ENCODE data around the gene OTOF. TPM values are rescaled to one million over a fixed set of nuclear protein-coding genes. Genes with fewer than 3 reads are reported as not detected.

OTOF gene
- total and polyA plus RNA-seq, 9 of the 15 experiments (the other 6 are each of a cell fraction or from before 2014, with no cell fraction given) = 0.03 to 0.11 (median 0.06) TPM; not detected in 5

- 0 out of 2 replicates have a peak, but pooled peaks have one; percentile 17 for TF ChIP-seq PKNOX1 (IDR thresholded peaks at IDR 0.05)
- TF ChIP-seq ZNF274 (IDR thresholded peaks at IDR 0.05; ENCODE audit: borderline replicate concordance, low read depth, low read length) = no peak
- TF ChIP-seq, protein P1, sequence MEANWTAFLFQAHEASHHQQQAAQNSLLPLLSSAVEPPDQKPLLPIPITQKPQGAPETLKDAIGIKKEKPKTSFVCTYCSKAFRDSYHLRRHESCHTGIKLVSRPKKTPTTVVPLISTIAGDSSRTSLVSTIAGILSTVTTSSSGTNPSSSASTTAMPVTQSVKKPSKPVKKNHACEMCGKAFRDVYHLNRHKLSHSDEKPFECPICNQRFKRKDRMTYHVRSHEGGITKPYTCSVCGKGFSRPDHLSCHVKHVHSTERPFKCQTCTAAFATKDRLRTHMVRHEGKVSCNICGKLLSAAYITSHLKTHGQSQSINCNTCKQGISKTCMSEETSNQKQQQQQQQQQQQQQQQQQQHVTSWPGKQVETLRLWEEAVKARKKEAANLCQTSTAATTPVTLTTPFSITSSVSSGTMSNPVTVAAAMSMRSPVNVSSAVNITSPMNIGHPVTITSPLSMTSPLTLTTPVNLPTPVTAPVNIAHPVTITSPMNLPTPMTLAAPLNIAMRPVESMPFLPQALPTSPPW (CRISPR knock-in tag; IDR thresholded peaks at IDR 0.05) = no peak
- TF ChIP-seq SMARCA5 (IDR thresholded peaks at IDR 0.05) = no peak
- TF ChIP-seq RCOR1 (IDR thresholded peaks at IDR 0.05; ENCODE audit: borderline replicate concordance in 1 of 2, low read depth in 2 of 2, low read length in 2 of 2) = peak in 1 of 2 experiments; percentile 61; a peak in 1 of 4 replicates
- peak; percentile 82 for TF ChIP-seq DACH1 (IDR thresholded peaks at IDR 0.05; ENCODE audit: partially characterized antibody)
- TF ChIP-seq C11orf30 (IDR thresholded peaks at IDR 0.05; ENCODE audit: low read depth) = peak; percentile 91
- peak; percentile 60 for TF ChIP-seq NFE2L1 (tag; IDR thresholded peaks at IDR 0.05; ENCODE audit: borderline replicate concordance, low read depth)
- TF ChIP-seq RBM17 (IDR thresholded peaks at IDR 0.05; ENCODE audit: borderline replicate concordance, low read depth, low read length) = no peak
- no peak for TF ChIP-seq HNRNPK (IDR thresholded peaks at IDR 0.05; ENCODE audit: low read depth, low read length, poor library complexity, severe bottlenecking)
- TF ChIP-seq, protein P2, sequence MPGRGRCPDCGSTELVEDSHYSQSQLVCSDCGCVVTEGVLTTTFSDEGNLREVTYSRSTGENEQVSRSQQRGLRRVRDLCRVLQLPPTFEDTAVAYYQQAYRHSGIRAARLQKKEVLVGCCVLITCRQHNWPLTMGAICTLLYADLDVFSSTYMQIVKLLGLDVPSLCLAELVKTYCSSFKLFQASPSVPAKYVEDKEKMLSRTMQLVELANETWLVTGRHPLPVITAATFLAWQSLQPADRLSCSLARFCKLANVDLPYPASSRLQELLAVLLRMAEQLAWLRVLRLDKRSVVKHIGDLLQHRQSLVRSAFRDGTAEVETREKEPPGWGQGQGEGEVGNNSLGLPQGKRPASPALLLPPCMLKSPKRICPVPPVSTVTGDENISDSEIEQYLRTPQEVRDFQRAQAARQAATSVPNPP (IDR thresholded peaks at IDR 0.05; ENCODE audit: borderline replicate concordance, insufficient read depth, insufficient read length) = no peak
- peak; percentile 69 for TF ChIP-seq FOSL1 (tag; conservative IDR thresholded peaks at IDR 0.05)
- peak; percentile 83 to 91 (median 90) for TF ChIP-seq CTCF (IDR thresholded peaks at IDR 0.05 in 2 of 3, conservative IDR thresholded peaks at IDR 0.05 in 1 of 3; ENCODE audit: insufficient read depth in 2 of 3, low read depth in 1 of 3, low read length in 3 of 3)
- no peak for TF ChIP-seq ZFPM2 (CRISPR knock-in tag; IDR thresholded peaks at IDR 0.05)
- TF ChIP-seq SFPQ (IDR thresholded peaks at IDR 0.05; ENCODE audit: low read depth, low read length) = no peak
- no peak for TF ChIP-seq NFXL1 (CRISPR knock-in tag; IDR thresholded peaks at IDR 0.05)
- peak; percentile 81 for TF ChIP-seq ATF3 (IDR thresholded peaks at IDR 0.05)
- no peak for TF ChIP-seq ATF3 (CRISPR knock-in tag; conservative IDR thresholded peaks at IDR 0.05)
Observed at GRCh38 chr2:26462511-26463243, 15.2 kb downstream of the OTOF start (continued).
